Stomach (tissue), 9 donors: ENCODE results near the gene NRROS. TPM values are rescaled to one million over a fixed set of nuclear protein-coding genes. Genes with fewer than 3 reads are reported as not detected.

ENCODE experiments used
- DNase-seq, 2 donors: peaks; one replicate each; pipeline versions ENCODE4 v3.0.0 to v3.0.0-alpha.2; 2013 to 2019
- H3K27ac ChIP-seq, 5 donors: fragments of 200-600 bp in 4 of 5; sonication (generic) in 4 of 5; one replicate each; pipeline ENCODE4 v1.5.1; 2013 to 2019; ENCODE audit warnings: mild to moderate bottlenecking in 1 of 5, moderate library complexity in 1 of 5
- H3K27me3 ChIP-seq, 3 donors: fragments of 200-600 bp; sonication (generic); one replicate each; pipeline ENCODE4 v1.5.1; 2017 to 2019; ENCODE audit warnings: mixed run types in 1 of 3
- H3K36me3 ChIP-seq, 4 donors: fragments of 200-600 bp; sonication (generic); 1 replicate in 3 of 4; 2 replicates in 1 of 4; pipeline ENCODE4 v1.5.1; 2016 to 2019
- H3K4me1 ChIP-seq, 4 donors: fragments of 200-600 bp; sonication (generic); one replicate each; pipeline ENCODE4 v1.5.1; 2016 to 2019
- H3K4me3 ChIP-seq, 4 donors: fragments of 200-600 bp; sonication (generic) in 3 of 4; one replicate each; pipeline ENCODE4 v1.5.1; 2016 to 2019; ENCODE audit warnings: mild to moderate bottlenecking in 1 of 4
- H3K9me3 ChIP-seq, 4 donors: fragments of 200-600 bp; sonication (generic); one replicate each; pipeline ENCODE4 v1.5.1; 2016 to 2019
- CTCF ChIP-seq, 7 experiments: fragments of 450-650 bp in 4 of 7; fragments of 200-600 bp in 3 of 7; sonication (generic) in 3 of 7; IDR thresholded peaks; one replicate each; pipeline ENCODE4 v1.5.1; 2016 to 2019; ENCODE audit warnings: antibody characterized with exemption in 7 of 7, control low read depth in 2 of 7, mild to moderate bottlenecking in 1 of 7
- EP300 ChIP-seq: sonication (generic); formaldehyde crosslinking; IDR thresholded peaks from one replicate; pipeline ENCODE4 v1.6.1; 2017; ENCODE audit warnings: antibody characterized with exemption
- POLR2A ChIP-seq, 4 donors: fragments of 450-650 bp; IDR thresholded peaks; one replicate each; pipeline ENCODE4 v1.6.1; 2016; ENCODE audit warnings: antibody characterized with exemption in 4 of 4, control low read depth in 2 of 4, mild to moderate bottlenecking in 1 of 4, moderate library complexity in 1 of 4
- POLR2AphosphoS5 ChIP-seq, 3 donors: sonication (generic); formaldehyde crosslinking; IDR thresholded peaks; one replicate each; pipeline ENCODE4 v1.6.1; 2016; ENCODE audit warnings: antibody characterized with exemption in 3 of 3
- WGBS, 5 donors: extraction: QIAGEN DNeasy Blood & Tissue Kit in 3 of 5; methylation state at CpG; one replicate each; pipeline versions ENCODE4 v1.1.5 to v1.1.7; 2013 to 2018; 5-methylcytosine and 5-hydroxymethylcytosine counted together
- intact Hi-C: fragments of 100-400 bp; cut with DNase I; formaldehyde crosslinking; loops from one replicate; pipeline ENCODE4 v1.15.1; 2023; ENCODE audit warnings: low total_unique reads
- polyA plus RNA-seq, 3 donors: library from polyadenylated mRNA; stranded (reverse); fragments of 200-250 nt; gene quantifications; one replicate each; pipeline ENCODE4 v1.2.3, GENCODE V29; 2013
- small RNA-seq, 4 donors: library from RNA; depleted of rRNA; stranded (forward); fragments of <200 nt; gene quantifications; one replicate each; pipeline ENCODE3, GENCODE V24; 2016
- total RNA-seq, 5 donors: library from RNA; depleted of rRNA; stranded (reverse); fragments of >200 nt; gene quantifications; one replicate each; pipeline versions ENCODE4 v1.1.0 to v1.2.3, GENCODE V29; 2014 to 2016
- donor health status: healthy with polysubstance abuse.
- donor health status: Bipolar disorder and iron deficiency.
- donor health status: healthy.

NRROS gene
- total and polyA plus RNA-seq, 8 donors, result 0.45 to 5.5 (median 1.4) TPM; not detected in 1

GRCh38 chr3:196706327-196706726, 66.8 kb downstream of the NRROS start:
- Histone ChIP-seq H3K27ac (no peak overlapping the region), H3K4me3 (no peak overlapping the region), H3K27me3 (no peaks in the 10 kb centered on the region), H3K9me3 (no peaks in the 10 kb centered on the region), H3K36me3 (no peaks in the 10 kb centered on the region), H3K4me1 (peaks cover 3 to 7% (median 5%) of the 10 kb centered on the region in 4 donors)
- 53 to 79% (median 65%) methylated on average over 5 of the region's 5 CpGs for WGBS, 5 donors
- intact Hi-C loops, result no loop called here
- DNase-seq, result no peak
- TF ChIP-seq POLR2AphosphoS5 (IDR thresholded peaks at IDR 0.05) (no peak), EP300 (no peak), POLR2A (IDR thresholded peaks at IDR 0.05) (no peak), CTCF (IDR thresholded peaks at IDR 0.05) (no peak)

GRCh38 chr3:196706731-196707130, 67.2 kb downstream of the NRROS start:
- Histone ChIP-seq H3K4me1 (peaks cover 7 to 11% (median 9%) of the 10 kb centered on the region in 4 donors), H3K27me3 (no peaks in the 10 kb centered on the region), H3K27ac (no peak overlapping the region), H3K9me3 (no peaks in the 10 kb centered on the region), H3K4me3 (no peak overlapping the region), H3K36me3 (no peaks in the 10 kb centered on the region)
- TF ChIP-seq POLR2AphosphoS5 (IDR thresholded peaks at IDR 0.05), result no peak
- no peak for TF ChIP-seq POLR2A (IDR thresholded peaks at IDR 0.05)
- TF ChIP-seq CTCF (IDR thresholded peaks at IDR 0.05), result no peak
- no peak for TF ChIP-seq EP300
- DNase-seq, result no peak
- intact Hi-C loops, result no loop called here
- WGBS, 5 donors, result 97 to 100% (median 98%) methylated on average over 4 of the region's 4 CpGs

- DNase-seq, result no peak
- TF ChIP-seq CTCF (IDR thresholded peaks at IDR 0.05), result no peak
- TF ChIP-seq POLR2A (IDR thresholded peaks at IDR 0.05), result no peak
- no peak for TF ChIP-seq POLR2AphosphoS5 (IDR thresholded peaks at IDR 0.05)
- no peak for TF ChIP-seq EP300
- Histone ChIP-seq H3K9me3 (no peaks in the 10 kb centered on the region), H3K4me3 (no peak overlapping the region), H3K4me1 (peaks cover 8 to 12% (median 10%) of the 10 kb centered on the region in 4 donors), H3K36me3 (no peaks in the 10 kb centered on the region), H3K27ac (no peak overlapping the region), H3K27me3 (no peaks in the 10 kb centered on the region)
- intact Hi-C loops, result no loop called here
- WGBS, 5 donors, result 85 to 96% (median 95%) methylated on average over 8 of the region's 8 CpGs
Measured at GRCh38 chr3:196707566-196707965, 68.1 kb downstream of the NRROS start.

GRCh38 chr3:196708467-196708866, 69.0 kb downstream of the NRROS start:
- TF ChIP-seq CTCF (IDR thresholded peaks at IDR 0.05) (no peak), EP300 (no peak), POLR2AphosphoS5 (IDR thresholded peaks at IDR 0.05) (no peak), POLR2A (IDR thresholded peaks at IDR 0.05) (no peak)
- Histone ChIP-seq H3K27me3 (no peaks in the 10 kb centered on the region), H3K36me3 (no peaks in the 10 kb centered on the region), H3K4me1 (peaks cover 14 to 20% (median 16%) of the 10 kb centered on the region in 4 donors), H3K4me3 (no peak overlapping the region), H3K27ac (no peak overlapping the region), H3K9me3 (no peaks in the 10 kb centered on the region)
- WGBS, 5 donors, result 76 to 85% (median 80%) methylated on average over 7 of the region's 7 CpGs
- no peak for DNase-seq
- intact Hi-C loops, result no loop called here

Small RNA genes within 50 kb of the gene (small RNA-seq; reads per million reads assigned to genes)
- 0 reads per million in 4 donors for gene RNU6-646P

Other genes with a start within 250 kb of the NRROS start
- 10 to 100 TPM; 14.0 to 39.3 (median 25.4) TPM for gene UBXN7, start 207.3 kb upstream of the NRROS start, total RNA-seq
- gene UBXN7, start 207.3 kb upstream of the NRROS start, polyA plus RNA-seq, result 1 to 10 TPM; 2.2 to 6.8 (median 4.7) TPM
- gene RNF168, start 135.9 kb upstream of the NRROS start, total RNA-seq, result 10 to 100 TPM in 3 of 5 donors, 1 to 10 TPM in 2; 6.1 to 27.8 (median 13.4) TPM
- 1 to 10 TPM; 4.4 to 6.0 (median 5.2) TPM for gene RNF168, start 135.9 kb upstream of the NRROS start, polyA plus RNA-seq
- gene SMCO1, start 124.3 kb upstream of the NRROS start, total RNA-seq, result not detected
- gene SMCO1, start 124.3 kb upstream of the NRROS start, polyA plus RNA-seq, result not detected
- 1 to 10 TPM in 3 of 5 donors, not detected in 2; 1.8 to 4.8 (median 4.6) TPM for gene WDR53, start 71.1 kb upstream of the NRROS start, total RNA-seq
- gene WDR53, start 71.1 kb upstream of the NRROS start, polyA plus RNA-seq, result 10 to 100 TPM in 2 of 3 donors, 1 to 10 TPM in 1; 9.0 to 13.4 (median 11.5) TPM
- gene FBXO45, start 71.0 kb upstream of the NRROS start, total RNA-seq, result 10 to 100 TPM in 2 of 5 donors, 1 to 10 TPM in 3; 1.2 to 12.1 (median 5.7) TPM
- gene FBXO45, start 71.0 kb upstream of the NRROS start, polyA plus RNA-seq, result 1 to 10 TPM; 3.1 to 4.6 (median 3.7) TPM
- 1 to 10 TPM in 1 of 5 donors, under 1 TPM in 1, not detected in 3; 0.18 to 1.8 TPM for gene CEP19, start 72.6 kb downstream of the NRROS start, total RNA-seq
- 1 to 10 TPM in 2 of 3 donors, under 1 TPM in 1; 0.63 to 3.1 (median 2.7) TPM for gene CEP19, start 72.6 kb downstream of the NRROS start, polyA plus RNA-seq
- 10 to 100 TPM in 4 of 5 donors, 1 to 10 TPM in 1; 4.6 to 60.8 (median 27.5) TPM for gene PIGX, start 72.7 kb downstream of the NRROS start, total RNA-seq
- gene PIGX, start 72.7 kb downstream of the NRROS start, polyA plus RNA-seq, result 10 to 100 TPM in 2 of 3 donors, 1 to 10 TPM in 1; 7.6 to 11.3 (median 10.3) TPM
- gene PAK2, start 100.2 kb downstream of the NRROS start, total RNA-seq, result 10 to 100 TPM; 11.1 to 88.7 (median 42.4) TPM
- 10 to 100 TPM; 13.5 to 17.6 (median 16.1) TPM for gene PAK2, start 100.2 kb downstream of the NRROS start, polyA plus RNA-seq
- gene SENP5, start 228.2 kb downstream of the NRROS start, total RNA-seq, result 100 to 1,000 TPM in 1 of 5 donors, 10 to 100 TPM in 4; 37.4 to 115 (median 46.9) TPM
- gene SENP5, start 228.2 kb downstream of the NRROS start, polyA plus RNA-seq, result 1 to 10 TPM; 5.2 to 5.6 (median 5.5) TPM